HepG2 (cell line): Measurements from ENCODE around the gene KRTAP12-4. TPM values are rescaled to one million over a fixed set of nuclear protein-coding genes. Genes with fewer than 3 reads are reported as not detected.

Experiments used
- ATAC-seq: fragments of 200-7000 bp; cut with Tn5 transposase; 3 replicates; pipeline ENCODE4 v1.9.1; 2020; ENCODE audit warnings: mild to moderate bottlenecking, moderate library complexity
- BruUV-seq: library from RNA; stranded (reverse); fragments of 400-500 nt; replicated peaks from 2 replicates; lab custom pipeline; 2021; lab: Mats Ljungman, UMichigan
- CTCF ChIA-PET: fragments of 300-600 bp; formaldehyde crosslinking; extraction: SDS; loops from one replicate; lab custom pipeline; 2021; ENCODE audit warnings: low total read pairs, inconsistent platforms, low intra/inter-chr PET ratio; lab: Yijun Ruan, JAX
- POLR2A ChIA-PET: fragments of 350-600 bp; sonication (Branson Sonifier 250); formaldehyde crosslinking; loops from one replicate; lab custom pipeline; 2020; ENCODE audit warnings: antibody characterized with exemption, inconsistent platforms; lab: Yijun Ruan, JAX
- DNase-seq: peaks from one replicate; pipeline ENCODE4 v3.0.0-alpha.2; 2015; ENCODE audit warnings: low spot score
- FAIRE-seq: peaks from 3 replicates; lab custom pipeline; 2011; peaks lifted over from hg19 to GRCh38; lab: Jason Lieb, UNC
- H2AFZ ChIP-seq: one replicate; pipeline ENCODE4 v1.6.1; 2011; ENCODE audit warnings: low read length, inconsistent platforms
- H3K27ac ChIP-seq: fragments of 300-600 bp; 3 replicates; pipeline ENCODE4 v1.8.0; 2011; ENCODE audit warnings: mixed run types, mild to moderate bottlenecking, mixed read lengths, low read length, inconsistent platforms; ENCODE audit not compliant: insufficient read depth; ENCODE audit errors: extremely low read length
- H3K27me3 ChIP-seq, 2 experiments: fragments of 200-600 bp in 1 of 2; 2 replicates in 1 of 2; 3 replicates in 1 of 2; pipeline versions ENCODE4 v1.6.0 to v1.8.0; 2011; ENCODE audit warnings: low read length in 2 of 2, mild to moderate bottlenecking in 2 of 2, moderate library complexity in 2 of 2, inconsistent platforms in 1 of 2; ENCODE audit not compliant: insufficient read depth in 2 of 2, control insufficient read depth in 1 of 2
- H3K36me3 ChIP-seq, 2 experiments: fragments of 200-600 bp in 1 of 2; replicated peaks in 1 of 2; 2 replicates in 1 of 2; 3 replicates in 1 of 2; pipeline versions ENCODE4 v1.5.1 to v1.8.0; 2011; ENCODE audit warnings: low read length in 2 of 2, inconsistent platforms in 1 of 2; ENCODE audit not compliant: insufficient read depth in 2 of 2, control insufficient read depth in 1 of 2
- H3K4me1 ChIP-seq: 2 replicates; pipeline ENCODE4 v1.5.1; 2012; ENCODE audit warnings: low read length, inconsistent platforms; ENCODE audit not compliant: insufficient read depth
- H3K4me2 ChIP-seq: 2 replicates; pipeline ENCODE4 v1.6.0; 2011; ENCODE audit warnings: low read depth, low read length, inconsistent platforms
- H3K4me3 ChIP-seq, 3 experiments: fragments of 200-600 bp in 1 of 3; sonication (generic), shearing (Covaris generic) in 1 of 3; replicated peaks in 1 of 3; 2 replicates each; pipeline ENCODE4 v1.5.1; 2011 to 2016; ENCODE audit warnings: low read length in 3 of 3, inconsistent platforms in 2 of 3, low read depth in 2 of 3, mild to moderate bottlenecking in 2 of 3, control low read depth in 1 of 3, mixed read lengths in 1 of 3; ENCODE audit not compliant: insufficient read depth in 1 of 3
- H3K79me2 ChIP-seq: one replicate; pipeline ENCODE4 v1.6.1; 2011; ENCODE audit warnings: low read length, inconsistent platforms; ENCODE audit not compliant: insufficient read depth
- H3K9ac ChIP-seq: 2 replicates; pipeline ENCODE4 v1.6.0; 2011; ENCODE audit warnings: mild to moderate bottlenecking, low read depth, low read length, inconsistent platforms; ENCODE audit not compliant: insufficient read depth
- H3K9me3 ChIP-seq: 2 replicates; pipeline ENCODE4 v1.5.1; 2012; ENCODE audit warnings: mild to moderate bottlenecking, low read length
- H4K20me1 ChIP-seq: 2 replicates; pipeline ENCODE4 v1.6.0; 2011; ENCODE audit warnings: inconsistent platforms, mild to moderate bottlenecking, low read length, moderate library complexity; ENCODE audit not compliant: insufficient read depth
- CTCF ChIP-seq: sonication (generic); formaldehyde crosslinking; IDR thresholded peaks from 2 replicates; pipeline ENCODE4 v1.5.0; 2020; ENCODE audit warnings: mild to moderate bottlenecking, missing genetic modification reagents, moderate library complexity
- MLX ChIP-seq: IDR thresholded peaks from 2 replicates; pipeline ENCODE4 v1.6.1; 2016
- STAG1 ChIP-seq: sonication (generic); formaldehyde crosslinking; IDR thresholded peaks from 2 replicates; pipeline ENCODE4 v1.4.0; 2020; ENCODE audit warnings: missing genetic modification reagents
- ZBTB20 ChIP-seq: sonication (generic); formaldehyde crosslinking; IDR thresholded peaks from 2 replicates; pipeline ENCODE4 v1.8.1; 2023; ENCODE audit warnings: missing genetic modification reagents, low read depth, mild to moderate bottlenecking, borderline replicate concordance
- ZNF766 ChIP-seq: sonication (generic); formaldehyde crosslinking; IDR thresholded peaks from 2 replicates; pipeline ENCODE4 v1.5.0; 2020; ENCODE audit warnings: missing genetic modification reagents, borderline replicate concordance
- WGBS: methylation state at CpG from one replicate; pipeline ENCODE4 v1.1.6; 2017; ENCODE audit warnings: low lambda C conversion rate; 5-methylcytosine and 5-hydroxymethylcytosine counted together
- in situ Hi-C: cut with HindIII; loops from 2 replicates; pipeline ENCODE4 v1.10.0; 2017; ENCODE audit warnings: low pct_unique_long_range_greater_than_20kb; ENCODE audit not compliant: extremely low pct_ligation_motif_present
- intact Hi-C: fragments of 100-400 bp; cut with micrococcal nuclease; formaldehyde crosslinking; loops from one replicate; pipeline ENCODE4 v1.10.0; 2022; ENCODE audit not compliant: unreplicated experiment
- polyA plus RNA-seq, 8 experiments: library from polyadenylated mRNA; depleted of rRNA in 3 of 8; stranded (reverse) in 7 of 8; unstranded in 1 of 8; fragments of >200 nt; fragmentation: Illumina TruSeq in 4 of 8; extraction: Trizol in 4 of 8; gene quantifications; 2 replicates each; pipeline versions ENCODE4 v1.2.1 to v1.2.3, GENCODE V29; 2011 to 2016; ENCODE audit warnings: low read depth in 4 of 8, missing spikeins in 1 of 8, mixed read lengths in 1 of 8; ENCODE audit not compliant: insufficient read depth in 1 of 8
- total RNA-seq, 5 experiments: library from RNA; depleted of rRNA; stranded (reverse); fragments of >200 nt; fragmentation: Illumina TruSeq; extraction: Trizol; gene quantifications; 2 replicates each; pipeline ENCODE4 v1.2.3, GENCODE V29; 2016; ENCODE audit warnings: low read depth in 1 of 5

Gene KRTAP12-4
- total and polyA plus RNA-seq, 2 of the 13 experiments (the other 11 are each of a cell fraction or from before 2014, with no cell fraction given): not detected

GRCh38 chr21:44617071-44617501 lies 37.4 kb downstream of the KRTAP12-4 start:
- peaks cover 1 to 28% of the 10 kb centered on the region in 2 experiments; a peak in 3 of 5 replicates for H3K27me3 ChIP-seq
- no peak overlapping the region for H3K4me2 ChIP-seq
- no peak overlapping the region for H3K4me3 ChIP-seq
- ATAC-seq (peak; percentile 46; the same call in 2 of the 3 replicates), FAIRE-seq (no peak), DNase-seq (no peak)
- ChIA-PET POLR2A (no interaction called here), CTCF (no interaction called here)
- no peak overlapping the region for H3K9ac ChIP-seq
- no peak overlapping the region for H2AFZ ChIP-seq
- TF ChIP-seq STAG1 (CRISPR knock-in tag): 0 out of 2 replicates have a peak, but pooled peaks have one; percentile 12
- TF ChIP-seq MLX: no peak
- TF ChIP-seq CTCF (CRISPR knock-in tag): peak; percentile 29; the same call in 1 of the 2 replicates
- in situ Hi-C loops: no loop called here
- no peaks in the 10 kb centered on the region for H4K20me1 ChIP-seq
- H3K79me2 ChIP-seq: no peaks in the 10 kb centered on the region
- H3K27ac ChIP-seq: no peak overlapping the region
- intact Hi-C loops: no loop called here
- 0 out of 2 replicates have a peak, but pooled peaks cover 4% of the 10 kb centered on the region for H3K9me3 ChIP-seq
- H3K4me1 ChIP-seq: no peaks in the 10 kb centered on the region
- no TSS peak for BruUV-seq
- H3K36me3 ChIP-seq: no peaks in the 10 kb centered on the region
- whole genome bisulfite sequencing: 16% methylated on average over 7 of the region's 8 CpGs

GRCh38 chr21:44616591-44616926 lies 37.9 kb downstream of the KRTAP12-4 start:
- no peak for TF ChIP-seq ZBTB20 (CRISPR knock-in tag)
- TF ChIP-seq ZNF766: no peak
- Histone ChIP-seq H3K27me3 (peaks cover 1 to 28% of the 10 kb centered on the region in 2 experiments; a peak in 3 of 5 replicates), H3K36me3 (no peaks in the 10 kb centered on the region), H3K9ac (no peak overlapping the region), H2AFZ (no peak overlapping the region), H3K9me3 (peaks cover 6% of the 10 kb centered on the region; the same call in 1 of the 2 replicates), H3K79me2 (no peaks in the 10 kb centered on the region), H4K20me1 (no peaks in the 10 kb centered on the region), H3K4me1 (no peaks in the 10 kb centered on the region), H3K4me2 (no peak overlapping the region), H3K27ac (no peak overlapping the region), H3K4me3 (no peak overlapping the region)
- in situ Hi-C loops: no loop called here
- CTCF ChIA-PET: no interaction called here
- no peak for FAIRE-seq
- POLR2A ChIA-PET: no interaction called here
- no peak for DNase-seq
- BruUV-seq: no TSS peak
- intact Hi-C loops: no loop called here
- WGBS: 25% methylated on average over 3 of the region's 16 CpGs
- ATAC-seq: no peak
